GM12873 (cell line): ENCODE data around the gene PRR19.

Experiments
- TF ChIP-seq, protein P1 (sequence below): IDR thresholded peaks from 2 replicates; pipeline ENCODE4 v1.5.1; 2012; ENCODE audit warnings: low read depth, mild to moderate bottlenecking, moderate library complexity, low read length, control low read depth; ENCODE audit not compliant: insufficient read depth; ENCODE audit errors: missing control alignments

PRR19 gene

DNA sequence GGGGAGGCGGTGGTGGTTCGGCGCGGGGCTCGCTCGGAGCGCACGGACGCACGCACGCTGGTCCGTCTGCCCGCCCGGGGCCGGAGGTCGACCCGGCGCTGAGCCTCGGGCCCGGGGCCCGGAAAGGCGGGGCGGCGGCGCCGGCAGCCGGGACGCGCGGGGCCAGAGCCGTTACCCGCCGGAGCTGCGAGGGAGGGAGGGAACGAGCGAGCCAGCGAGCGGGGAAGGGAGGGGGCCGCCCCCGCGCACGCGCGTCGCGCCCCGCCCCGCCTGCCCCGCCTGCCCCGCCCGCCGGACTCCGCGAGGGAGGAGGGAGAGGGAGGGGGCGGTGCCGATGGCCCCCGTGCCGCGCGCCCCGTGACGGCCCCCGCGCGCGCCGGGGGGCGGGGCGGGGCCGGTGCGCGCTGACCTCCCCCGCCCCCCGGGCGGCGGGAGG, 17.8 kb upstream of the PRR19 start:
- TF ChIP-seq, protein P1, sequence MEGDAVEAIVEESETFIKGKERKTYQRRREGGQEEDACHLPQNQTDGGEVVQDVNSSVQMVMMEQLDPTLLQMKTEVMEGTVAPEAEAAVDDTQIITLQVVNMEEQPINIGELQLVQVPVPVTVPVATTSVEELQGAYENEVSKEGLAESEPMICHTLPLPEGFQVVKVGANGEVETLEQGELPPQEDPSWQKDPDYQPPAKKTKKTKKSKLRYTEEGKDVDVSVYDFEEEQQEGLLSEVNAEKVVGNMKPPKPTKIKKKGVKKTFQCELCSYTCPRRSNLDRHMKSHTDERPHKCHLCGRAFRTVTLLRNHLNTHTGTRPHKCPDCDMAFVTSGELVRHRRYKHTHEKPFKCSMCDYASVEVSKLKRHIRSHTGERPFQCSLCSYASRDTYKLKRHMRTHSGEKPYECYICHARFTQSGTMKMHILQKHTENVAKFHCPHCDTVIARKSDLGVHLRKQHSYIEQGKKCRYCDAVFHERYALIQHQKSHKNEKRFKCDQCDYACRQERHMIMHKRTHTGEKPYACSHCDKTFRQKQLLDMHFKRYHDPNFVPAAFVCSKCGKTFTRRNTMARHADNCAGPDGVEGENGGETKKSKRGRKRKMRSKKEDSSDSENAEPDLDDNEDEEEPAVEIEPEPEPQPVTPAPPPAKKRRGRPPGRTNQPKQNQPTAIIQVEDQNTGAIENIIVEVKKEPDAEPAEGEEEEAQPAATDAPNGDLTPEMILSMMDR, result no peak

DNA sequence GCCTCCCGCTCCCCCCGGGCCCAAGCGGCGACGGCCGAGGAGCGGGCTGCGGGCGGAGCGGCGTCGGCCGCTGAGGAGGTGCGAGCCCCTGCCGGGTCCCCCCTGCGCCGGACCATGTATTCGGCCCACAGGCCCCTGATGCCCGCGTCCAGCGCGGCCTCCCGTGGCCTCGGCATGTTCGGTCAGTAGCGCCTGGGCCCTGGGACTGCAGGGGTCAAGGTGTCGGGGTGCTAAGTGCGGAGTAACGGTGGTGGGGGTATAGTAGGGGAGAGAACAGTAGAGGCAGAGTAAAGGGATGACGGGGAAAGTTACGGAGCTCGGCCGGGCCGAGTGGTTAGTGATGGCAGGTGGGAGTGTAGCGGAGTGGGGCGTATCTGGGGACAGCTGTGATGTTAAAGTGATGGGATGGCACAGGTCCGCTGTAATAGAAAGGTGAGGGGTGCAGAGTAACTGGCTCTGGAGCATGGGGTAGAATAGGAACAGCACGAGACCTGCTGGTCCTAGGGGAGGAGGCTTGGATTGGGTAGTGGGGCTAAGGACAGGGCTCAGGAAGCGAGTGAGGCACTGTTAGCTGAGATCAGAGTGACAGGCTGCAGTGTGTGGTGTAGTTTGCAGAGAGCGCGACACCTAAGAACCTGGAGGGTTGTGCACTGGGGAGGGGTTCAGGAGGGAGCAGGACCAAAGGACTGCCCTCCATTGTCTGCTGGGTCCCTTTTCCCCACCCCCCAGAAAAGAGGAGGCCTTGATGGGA, 17.2 kb upstream of the PRR19 start:
- TF ChIP-seq, protein P1, result no peak

DNA sequence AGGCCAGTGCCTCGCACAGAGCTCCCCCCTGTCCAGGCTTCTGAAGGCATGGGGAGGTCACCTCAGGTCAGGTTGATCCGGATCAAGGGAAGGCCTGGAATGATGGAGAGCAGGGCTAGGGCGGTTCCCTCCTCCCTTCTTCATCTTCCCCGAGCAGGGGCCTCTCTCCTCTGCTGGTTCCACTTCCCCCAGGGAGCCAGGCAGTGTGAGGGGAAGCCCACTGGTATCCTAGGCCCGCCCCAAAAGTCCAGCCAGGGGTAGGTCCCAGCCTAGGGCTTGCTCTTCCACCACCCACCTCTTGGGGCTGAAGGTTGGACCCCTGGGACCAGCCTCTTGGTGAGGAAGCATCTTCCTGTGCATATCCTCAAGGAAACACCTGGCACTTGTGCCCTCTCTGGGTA, 16.4 kb upstream of the PRR19 start:
- TF ChIP-seq, protein P1, result no peak

DNA sequence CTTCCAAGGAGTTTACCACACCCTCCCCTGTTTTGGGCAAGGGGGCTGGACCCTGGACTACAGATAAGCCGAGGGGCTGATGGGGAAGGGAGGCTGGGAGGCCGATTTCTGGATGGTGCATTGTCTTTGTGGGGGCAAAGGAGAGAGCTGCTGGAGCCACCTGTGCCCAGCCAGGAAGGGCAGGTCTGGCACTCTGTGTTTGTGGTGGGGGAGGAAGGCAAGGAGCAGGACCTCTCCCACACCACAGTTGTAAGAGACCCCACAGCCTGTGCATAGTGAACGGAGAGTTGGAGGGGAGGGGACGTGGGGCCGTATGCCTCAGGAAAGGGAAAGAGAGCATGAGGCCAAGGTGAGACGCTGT, 16.0 kb upstream of the PRR19 start:
- TF ChIP-seq, protein P1, result no peak

DNA sequence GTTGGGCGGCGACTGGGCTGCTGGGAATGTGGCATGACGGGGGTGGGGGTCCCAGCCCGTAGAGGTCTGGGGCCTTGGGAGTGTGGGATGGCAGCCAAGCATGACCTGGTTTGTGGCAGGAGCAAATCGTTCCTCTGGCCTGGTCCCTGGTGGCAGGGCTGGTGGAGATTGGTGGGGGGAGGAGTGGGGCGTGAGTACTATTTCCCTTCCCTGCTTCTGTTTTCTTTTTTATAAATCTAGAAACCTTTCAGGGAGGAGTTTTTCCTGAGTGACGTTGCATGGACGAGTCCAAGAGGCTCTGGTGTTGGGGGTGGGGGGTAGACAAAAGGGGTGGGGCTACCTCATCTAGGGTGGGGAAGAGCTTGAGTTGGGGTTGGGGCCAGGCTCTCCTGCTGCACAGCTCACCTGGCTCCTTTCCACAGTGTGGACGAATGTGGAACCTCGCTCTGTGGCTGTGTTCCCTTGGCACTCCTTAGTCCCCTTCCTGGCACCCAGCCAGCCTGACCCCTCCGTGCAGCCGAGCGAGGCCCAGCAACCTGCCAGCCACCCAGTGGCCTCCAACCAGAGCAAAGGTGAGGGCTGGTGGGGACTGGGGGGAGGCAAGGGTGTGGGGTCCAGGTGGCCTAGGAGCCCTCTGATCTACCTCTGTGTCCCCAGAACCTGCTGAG, 15.4 kb upstream of the PRR19 start:
- TF ChIP-seq, protein P1, result no peak

DNA sequence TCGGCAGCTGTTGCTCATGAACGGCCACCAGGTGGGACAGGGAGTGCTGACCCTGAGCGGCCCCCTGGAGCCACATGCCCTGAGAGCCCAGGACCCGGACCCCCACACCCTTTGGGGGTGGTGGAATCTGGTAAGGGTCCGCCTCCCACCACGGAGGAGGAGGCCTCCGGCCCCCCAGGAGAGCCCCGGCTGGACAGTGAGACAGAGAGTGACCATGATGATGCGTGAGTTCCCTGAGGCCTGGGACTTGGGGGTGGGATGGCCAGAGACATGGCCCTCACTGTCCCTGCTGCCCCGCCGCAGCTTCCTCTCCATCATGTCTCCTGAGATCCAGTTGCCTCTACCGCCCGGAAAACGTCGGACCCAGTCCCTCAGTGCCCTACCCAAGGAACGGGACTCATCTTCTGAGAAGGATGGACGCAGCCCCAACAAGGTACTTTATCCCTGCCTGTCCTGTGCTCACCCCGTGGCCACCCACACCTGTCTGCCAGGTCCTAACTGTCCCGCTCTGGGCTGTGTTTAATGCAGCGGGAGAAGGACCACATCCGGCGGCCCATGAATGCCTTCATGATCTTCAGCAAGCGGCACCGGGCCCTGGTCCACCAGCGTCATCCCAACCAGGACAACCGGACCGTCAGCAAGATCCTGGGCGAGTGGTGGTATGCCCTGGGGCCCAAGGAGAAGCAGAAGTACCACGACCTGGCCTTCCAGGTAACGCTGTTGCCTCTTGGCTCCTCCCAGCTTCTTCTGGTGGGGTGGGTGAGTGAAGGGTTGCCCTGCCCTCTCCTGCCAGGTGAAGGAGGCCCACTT, 14.7 kb upstream of the PRR19 start:
- TF ChIP-seq, protein P1, result no peak

DNA sequence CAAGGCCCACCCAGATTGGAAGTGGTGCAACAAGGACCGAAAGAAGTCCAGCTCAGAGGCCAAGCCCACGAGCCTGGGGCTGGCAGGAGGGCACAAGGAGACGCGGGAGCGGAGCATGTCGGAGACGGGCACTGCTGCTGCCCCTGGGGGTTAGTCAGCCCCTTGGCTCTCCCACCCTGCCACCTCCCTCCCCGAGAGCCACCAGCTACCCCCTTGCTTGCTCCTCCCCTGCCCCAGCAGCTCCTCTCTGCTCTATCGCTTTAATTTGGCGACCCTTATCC, 14.2 kb upstream of the PRR19 start:
- TF ChIP-seq, protein P1, result no peak
